NCI-H187 (cell line): ENCODE data around the gene DNAJC27.

Experiments
- DNase-seq, 2 experiments: peaks; one replicate each; lab custom pipeline; 2025; lab: John Stamatoyannopoulos, UW

DNAJC27 gene

GRCh38 chr2:24970483-24971285 lies 1.1 kb downstream of the DNAJC27 start:
- DNase-seq: no peak

GRCh38 chr2:24969784-24970183 lies 2.0 kb downstream of the DNAJC27 start:
- DNase-seq: no peak

GRCh38 chr2:24961903-24962302 lies 9.9 kb downstream of the DNAJC27 start:
- DNase-seq: no peak

- no peak for DNase-seq
Measured at GRCh38 chr2:24959761-24960160, 12.0 kb downstream of the DNAJC27 start.

GRCh38 chr2:24958411-24958935 lies 13.3 kb downstream of the DNAJC27 start:
- no peak for DNase-seq

- no peak for DNase-seq
Measured at GRCh38 chr2:24957976-24958375, 13.8 kb downstream of the DNAJC27 start.

GRCh38 chr2:24957221-24957620 lies 14.5 kb downstream of the DNAJC27 start:
- DNase-seq: no peak

- no peak for DNase-seq
Measured at GRCh38 chr2:24955921-24956320, 15.8 kb downstream of the DNAJC27 start.

GRCh38 chr2:24955232-24955631 lies 16.5 kb downstream of the DNAJC27 start:
- no peak for DNase-seq

- no peak for DNase-seq
Measured at GRCh38 chr2:24950102-24950501, 21.7 kb downstream of the DNAJC27 start.

GRCh38 chr2:24948506-24948905 lies 23.2 kb downstream of the DNAJC27 start:
- DNase-seq: no peak

- DNase-seq: no peak
Measured at GRCh38 chr2:24947561-24948157, 24.1 kb downstream of the DNAJC27 start.

GRCh38 chr2:24945907-24946306 lies 25.8 kb downstream of the DNAJC27 start:
- no peak for DNase-seq

GRCh38 chr2:24943427-24944053 lies 28.2 kb downstream of the DNAJC27 start:
- no peak for DNase-seq

GRCh38 chr2:24939353-24939752 lies 32.4 kb downstream of the DNAJC27 start:
- no peak for DNase-seq

- DNase-seq: no peak
Measured at GRCh38 chr2:24937236-24937635, 34.5 kb downstream of the DNAJC27 start.

- DNase-seq: no peak
Measured at GRCh38 chr2:24935145-24935544, 36.6 kb downstream of the DNAJC27 start.

GRCh38 chr2:24932715-24933114 lies 39.0 kb downstream of the DNAJC27 start:
- DNase-seq: no peak

GRCh38 chr2:24930768-24931167 lies 41.0 kb downstream of the DNAJC27 start:
- DNase-seq: no peak

- no peak for DNase-seq
Measured at GRCh38 chr2:24929230-24929629, 42.5 kb downstream of the DNAJC27 start.

- DNase-seq: no peak
Measured at GRCh38 chr2:24928036-24928435, 43.7 kb downstream of the DNAJC27 start.

- DNase-seq: no peak
Measured at GRCh38 chr2:24926602-24927252, 45.0 kb downstream of the DNAJC27 start.

GRCh38 chr2:24926220-24926601 lies 45.5 kb downstream of the DNAJC27 start:
- DNase-seq: no peak
